Inferior parietal cortex (tissue), 1 donor: Measurements from ENCODE around the gene COBL.
"Not testable (repeated sequence)": the region's sequence is repeated elsewhere in the genome, so short reads cannot be mapped to it uniquely, and the experiment has no call there.

ENCODE experiments used
- DNase-seq: peaks from one replicate; pipeline ENCODE4 v3.0.0-alpha.2; 2016; ENCODE audit errors: extremely low spot score

COBL gene

GRCh38 chr7:51006483-51007235, 309.9 kb downstream of the COBL start:
- no peak for DNase-seq

GRCh38 chr7:51005074-51005473, 311.5 kb downstream of the COBL start:
- no peak for DNase-seq

- no peak for DNase-seq
Observed at GRCh38 chr7:51000956-51001355, 315.7 kb downstream of the COBL start.

GRCh38 chr7:50994753-50995319, 321.8 kb downstream of the COBL start:
- no peak for DNase-seq

- not testable (repeated sequence) for DNase-seq
Observed at GRCh38 chr7:50990214-50990613, 326.4 kb downstream of the COBL start.

GRCh38 chr7:50988988-50989387, 327.6 kb downstream of the COBL start:
- DNase-seq: no peak

- no peak for DNase-seq
Observed at GRCh38 chr7:50988465-50988864, 328.1 kb downstream of the COBL start.

GRCh38 chr7:50985096-50985495, 331.5 kb downstream of the COBL start:
- no peak for DNase-seq

- no peak for DNase-seq
Observed at GRCh38 chr7:50983850-50984249, 332.8 kb downstream of the COBL start.

GRCh38 chr7:50982626-50983025, 334.0 kb downstream of the COBL start:
- no peak for DNase-seq

GRCh38 chr7:50981743-50982142, 334.9 kb downstream of the COBL start:
- no peak for DNase-seq

GRCh38 chr7:50980411-50980810, 336.2 kb downstream of the COBL start:
- no peak for DNase-seq

- no peak for DNase-seq
Observed at GRCh38 chr7:50978633-50979215, 337.9 kb downstream of the COBL start.

- DNase-seq: no peak
Observed at GRCh38 chr7:50977421-50977820, 339.2 kb downstream of the COBL start.

- DNase-seq: no peak
Observed at GRCh38 chr7:50976064-50976463, 340.5 kb downstream of the COBL start.

- no peak for DNase-seq
Observed at GRCh38 chr7:50974240-50974639, 342.4 kb downstream of the COBL start.

- no peak for DNase-seq
Observed at GRCh38 chr7:50973814-50974213, 342.8 kb downstream of the COBL start.

- no peak for DNase-seq
Observed at GRCh38 chr7:50970092-50970491, 346.5 kb downstream of the COBL start.
